IPS DF 19.7 (cell line): ENCODE results near the gene G6PC3.

ENCODE experiments used
- DNase-seq: peaks from one replicate; pipeline ENCODE4 v3.0.0-alpha.2; 2013; ENCODE audit warnings: low read depth, low spot score

Gene G6PC3

GRCh38 chr17:44059101-44059892 lies 11.2 kb upstream of the G6PC3 start:
- no peak for DNase-seq

DNA sequence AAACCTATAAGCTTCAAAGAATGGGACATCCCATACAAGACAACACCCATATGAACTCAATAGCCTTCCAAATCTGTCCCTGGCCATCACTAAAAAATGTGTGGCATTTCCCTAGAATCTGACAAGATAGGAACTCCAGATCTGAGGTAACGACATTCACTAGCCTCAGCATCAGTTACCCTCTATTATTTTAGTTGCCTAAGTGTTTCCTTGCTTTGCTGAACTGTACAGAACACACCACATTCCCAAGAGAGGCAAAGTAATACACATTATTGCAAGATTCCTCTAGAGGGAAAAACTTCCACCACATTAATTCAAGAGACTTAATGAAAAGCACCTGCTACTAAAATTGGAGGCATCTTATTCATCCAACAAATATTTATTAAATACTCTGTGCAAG lies 9.1 kb upstream of the G6PC3 start:
- no peak for DNase-seq

DNA sequence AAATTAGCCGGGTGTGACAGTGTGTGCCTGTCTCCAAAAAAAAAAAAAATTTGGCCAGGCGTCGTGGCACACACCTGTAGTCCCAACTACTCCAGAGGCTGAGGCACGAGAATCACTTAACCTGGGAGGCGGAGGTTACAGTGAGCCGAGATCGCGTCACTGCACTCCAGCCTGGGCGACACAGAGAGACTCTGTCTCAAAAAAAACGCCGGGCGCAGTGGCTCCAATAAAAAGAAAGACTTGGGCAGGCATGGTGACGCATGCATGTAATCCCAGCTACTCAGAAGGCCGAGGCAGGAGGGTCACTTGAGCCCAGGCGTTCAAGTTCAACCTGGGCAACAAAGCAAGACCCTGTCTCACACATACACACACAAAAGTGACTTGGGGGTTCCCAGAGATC lies 7.7 kb upstream of the G6PC3 start:
- DNase-seq, result no peak

DNA sequence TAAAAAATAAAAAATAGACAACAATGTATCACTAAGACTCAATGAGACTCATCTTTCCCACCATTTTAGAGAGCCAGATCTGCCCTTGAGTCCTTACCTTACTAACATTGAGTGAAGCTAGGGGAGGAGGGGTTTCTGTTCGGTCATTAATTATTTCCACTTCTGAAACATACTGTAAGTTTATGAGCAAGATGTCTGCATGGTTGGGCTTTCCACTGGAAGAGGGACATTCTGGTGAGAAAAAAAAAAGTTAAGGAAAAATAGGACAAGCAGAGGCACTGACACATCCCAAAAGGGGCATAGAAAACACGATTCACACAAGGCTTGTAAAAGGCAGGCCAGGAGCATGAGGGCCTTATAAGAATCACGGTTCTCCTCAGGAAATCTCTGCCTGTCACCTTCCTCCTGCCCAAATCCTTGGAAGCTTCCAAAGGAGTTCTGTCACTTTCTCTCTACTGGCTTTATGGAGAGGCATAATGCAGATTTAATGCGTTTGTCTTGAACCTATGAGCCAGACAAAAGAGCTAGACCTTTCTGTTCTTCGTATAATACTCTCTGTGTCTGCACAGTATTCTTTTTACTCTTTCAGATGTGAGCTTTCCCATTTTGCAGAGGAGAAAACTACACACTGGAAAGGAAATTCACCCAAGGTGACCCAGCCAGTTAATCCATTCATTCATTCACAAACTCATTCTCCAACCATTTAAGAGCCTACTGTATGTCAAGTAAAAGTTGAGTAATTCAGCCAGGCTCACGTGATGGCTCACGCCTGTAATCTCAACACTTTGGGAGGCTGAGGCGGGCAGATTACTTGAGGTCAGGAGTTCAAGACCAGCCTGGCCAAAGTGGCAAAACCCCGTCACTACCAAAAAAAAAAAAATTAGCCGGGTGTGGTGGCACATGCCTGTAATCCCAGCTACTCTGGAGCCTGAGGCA lies 6.6 kb upstream of the G6PC3 start:
- DNase-seq, result no peak

- no peak for DNase-seq
These were observed 4.8 kb upstream of the G6PC3 start for GRCh38 chr17:44065668-44066203.

DNA sequence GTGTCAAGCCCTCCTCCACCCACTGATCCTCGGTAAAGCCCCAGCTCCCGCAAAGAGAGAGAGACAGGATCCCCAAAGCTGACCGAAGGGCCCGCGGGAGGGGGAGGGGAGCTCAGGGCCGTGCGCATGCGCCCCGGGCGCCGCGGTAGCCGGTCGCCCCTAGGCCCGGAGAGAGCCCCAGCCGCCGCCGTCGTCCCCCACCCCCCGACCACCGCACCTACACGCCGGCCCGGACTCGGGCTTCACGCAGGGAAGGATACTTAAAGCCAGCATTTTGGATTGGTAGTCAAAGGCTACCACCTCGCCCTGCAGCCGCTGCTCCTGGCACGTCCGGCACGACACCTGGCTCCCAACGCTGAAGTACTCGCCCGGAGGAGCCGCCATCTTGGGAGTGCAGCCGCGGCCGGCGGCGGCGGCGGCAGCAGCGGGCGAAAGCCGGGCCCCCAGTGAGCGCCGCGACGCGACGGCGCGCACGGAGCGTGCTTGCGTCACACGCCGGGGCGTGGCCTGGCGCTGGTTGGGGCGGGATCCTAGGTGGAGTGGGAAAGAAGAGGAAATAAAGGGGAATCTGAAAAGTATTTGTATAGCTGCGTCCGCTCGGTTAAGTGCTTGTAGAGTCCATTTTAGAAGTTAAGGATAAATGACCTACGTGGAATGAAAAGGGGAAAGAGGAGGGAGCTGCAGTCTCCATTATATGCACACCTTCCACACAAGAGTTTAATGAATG lies 4.2 kb upstream of the G6PC3 start, which contains the start of gene LSM12:
LSM12 (minus strand) TSS at position 468 of the 727 bp plus-strand sequence; CDS start at position 384, 84 bp downstream.
- DNase-seq, result peak; percentile 50

GRCh38 chr17:44067545-44067940 lies 3.0 kb upstream of the G6PC3 start:
- no peak for DNase-seq

DNA sequence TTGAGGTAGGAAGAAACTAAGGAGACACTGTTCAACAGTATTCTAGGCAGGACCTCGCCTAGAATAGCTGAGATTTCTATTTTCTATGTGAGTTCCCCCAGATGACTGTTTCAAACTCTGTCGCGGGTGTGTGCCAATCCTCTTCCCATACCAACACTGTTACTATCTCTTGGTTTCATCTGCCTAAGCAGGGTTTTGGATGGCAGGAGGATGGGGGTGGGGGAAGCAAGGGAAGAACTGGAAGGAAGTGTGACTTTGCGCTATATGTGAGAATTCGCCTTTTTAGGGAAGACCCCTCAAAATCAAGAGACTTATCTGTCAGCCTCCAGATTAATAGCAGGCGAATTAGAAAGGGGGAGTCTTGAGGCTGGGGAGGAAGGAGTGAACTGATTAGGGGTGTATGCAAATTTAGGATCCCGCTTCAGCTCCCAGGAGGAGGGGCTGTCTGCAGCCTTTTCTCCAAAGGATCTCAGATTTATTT lies 521 bp upstream of the G6PC3 start:
- no peak for DNase-seq

DNA sequence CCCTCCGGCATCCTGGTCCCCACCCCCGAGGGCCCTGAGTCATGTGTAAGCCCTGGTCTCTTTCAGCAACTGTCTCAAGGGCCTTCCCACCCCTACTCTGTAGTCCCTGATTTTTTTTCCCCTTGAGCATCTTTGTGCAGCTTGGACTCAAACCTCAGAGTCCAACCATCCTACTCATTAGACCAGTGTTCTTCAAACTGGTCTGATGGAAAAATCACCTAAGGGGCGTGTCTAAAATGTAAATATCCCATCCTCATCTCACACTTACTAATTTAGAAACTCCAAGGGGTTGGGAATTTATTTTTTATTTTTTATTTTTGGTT lies 624 bp downstream of the G6PC3 start:
- DNase-seq, result no peak

GRCh38 chr17:44071772-44072171 lies 1.2 kb downstream of the G6PC3 start:
- no peak for DNase-seq

GRCh38 chr17:44074231-44074910 lies 3.8 kb downstream of the G6PC3 start:
- DNase-seq, result no peak

- DNase-seq, result no peak
These were observed 4.4 kb downstream of the G6PC3 start for GRCh38 chr17:44074911-44075285.

DNA sequence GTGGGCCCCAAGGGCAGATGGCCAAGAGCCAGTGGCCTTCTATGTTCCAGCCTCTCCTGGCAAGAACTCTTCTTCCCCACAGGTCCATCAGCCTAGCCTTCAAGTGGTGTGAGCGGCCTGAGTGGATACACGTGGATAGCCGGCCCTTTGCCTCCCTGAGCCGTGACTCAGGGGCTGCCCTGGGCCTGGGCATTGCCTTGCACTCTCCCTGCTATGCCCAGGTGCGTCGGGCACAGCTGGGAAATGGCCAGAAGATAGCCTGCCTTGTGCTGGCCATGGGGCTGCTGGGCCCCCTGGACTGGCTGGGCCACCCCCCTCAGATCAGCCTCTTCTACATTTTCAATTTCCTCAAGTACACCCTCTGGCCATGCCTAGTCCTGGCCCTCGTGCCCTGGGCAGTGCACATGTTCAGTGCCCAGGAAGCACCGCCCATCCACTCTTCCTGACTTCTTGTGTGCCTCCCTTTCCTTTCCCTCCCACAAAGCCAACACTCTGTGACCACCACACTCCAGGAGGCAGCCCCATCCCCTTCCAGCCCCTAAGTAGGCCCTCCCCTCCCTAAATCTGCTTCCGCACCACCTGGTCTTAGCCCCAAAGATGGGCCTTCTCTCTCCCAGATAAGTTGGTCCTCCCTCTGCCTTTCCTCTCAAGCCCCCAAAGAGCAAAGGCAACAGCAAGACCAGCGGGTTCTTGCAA lies 5.2 kb downstream of the G6PC3 start:
- DNase-seq, result no peak

DNA sequence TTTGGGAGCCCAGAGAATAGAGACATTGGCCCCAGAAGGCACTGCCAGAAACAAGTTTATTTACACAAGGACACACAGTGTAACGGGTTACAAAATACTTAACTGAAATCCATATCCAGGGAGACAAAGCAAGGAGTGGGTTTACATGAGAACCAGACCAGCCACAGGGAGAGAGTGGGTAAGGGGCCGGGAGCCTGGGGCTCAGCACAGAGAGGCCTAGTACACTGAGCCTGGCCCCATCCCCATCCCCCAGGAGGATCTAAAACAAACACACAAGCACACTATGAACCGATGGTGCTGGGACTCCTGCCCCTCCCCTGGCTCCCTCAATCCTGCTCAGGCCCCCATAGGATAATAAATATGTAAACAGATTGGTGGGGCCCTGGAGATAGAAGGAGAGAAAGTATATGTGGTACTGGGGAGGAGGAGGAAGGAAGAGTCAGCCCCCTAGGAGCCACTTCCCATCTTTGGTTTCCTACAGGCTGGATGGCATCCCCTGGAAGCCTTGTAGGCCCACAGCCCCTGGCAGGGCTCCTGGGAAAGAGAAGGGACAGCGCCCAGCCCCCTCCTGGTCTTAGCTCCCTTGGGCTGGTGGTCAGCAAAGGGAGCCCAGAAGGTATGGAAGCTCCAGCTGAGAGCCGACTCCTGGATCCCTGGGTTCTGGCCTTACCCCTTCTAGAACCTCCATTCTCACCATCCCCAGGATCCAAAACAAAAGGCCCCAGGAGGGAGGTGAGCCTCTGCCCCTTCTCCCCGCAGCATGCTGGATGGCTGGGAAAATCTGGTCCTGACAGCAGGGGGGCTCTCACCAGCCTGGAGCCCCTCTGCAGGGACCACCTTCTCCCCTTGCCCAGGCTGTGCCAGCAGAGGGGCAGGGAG lies 6.4 kb downstream of the G6PC3 start:
- no peak for DNase-seq

- DNase-seq, result no peak
These were observed 7.0 kb downstream of the G6PC3 start for GRCh38 chr17:44077595-44077909.

DNA sequence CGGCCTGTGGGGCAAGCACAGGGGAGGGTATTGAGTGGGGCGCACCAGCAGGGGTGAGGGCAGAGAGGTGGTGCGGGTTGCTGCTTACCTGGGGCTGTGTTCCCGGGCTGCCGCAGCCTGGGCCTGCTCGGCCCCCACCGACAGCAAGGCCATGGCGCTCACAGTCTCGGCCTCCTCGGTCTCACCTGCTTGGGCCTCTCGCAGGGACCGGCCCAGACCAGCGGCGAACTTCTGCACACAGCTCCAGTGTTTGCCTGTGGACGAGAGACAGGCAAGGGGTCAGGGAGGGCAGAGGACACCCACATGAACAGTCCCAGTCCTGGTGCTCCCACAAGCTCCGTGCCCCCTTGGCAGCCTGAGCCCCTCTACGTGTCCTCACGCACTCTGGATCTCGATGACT lies 7.9 kb downstream of the G6PC3 start:
- DNase-seq, result no peak

GRCh38 chr17:44079877-44080821 lies 9.6 kb downstream of the G6PC3 start:
- no peak for DNase-seq

GRCh38 chr17:44081681-44082080 lies 11.1 kb downstream of the G6PC3 start:
- DNase-seq, result no peak
